Upper lobe of right lung (tissue), 1 donor: Measurements from ENCODE around the gene RERE. TPM values are rescaled to one million over a fixed set of nuclear protein-coding genes. Genes with fewer than 3 reads are reported as not detected.

Source experiments
- ATAC-seq: fragments of 200-7000 bp; cut with Tn5 transposase; one replicate; pipeline ENCODE4 v1.9.1; 2020; ENCODE audit warnings: mild to moderate bottlenecking, moderate library complexity
- DNase-seq: peaks from one replicate; pipeline ENCODE4 v3.0.0-alpha.2; 2020
- H3K27ac ChIP-seq: fragments of 200-600 bp; one replicate; pipeline ENCODE4 v1.8.0; 2022
- H3K27me3 ChIP-seq: fragments of 200-600 bp; one replicate; pipeline ENCODE4 v1.8.0; 2022; ENCODE audit warnings: mild to moderate bottlenecking
- H3K36me3 ChIP-seq: fragments of 200-600 bp; one replicate; pipeline ENCODE4 v1.8.0; 2022
- H3K4me1 ChIP-seq: fragments of 200-600 bp; one replicate; pipeline ENCODE4 v1.8.0; 2022
- H3K4me3 ChIP-seq: fragments of 200-600 bp; one replicate; pipeline ENCODE4 v1.8.0; 2022; ENCODE audit warnings: mild to moderate bottlenecking
- H3K9me3 ChIP-seq: fragments of 200-600 bp; one replicate; pipeline ENCODE4 v1.8.0; 2022
- CTCF ChIP-seq: fragments of 200-600 bp; IDR thresholded peaks from one replicate; pipeline ENCODE4 v1.8.0; 2022; ENCODE audit warnings: antibody characterized with exemption
- intact Hi-C: fragments of 100-400 bp; cut with DNase I; formaldehyde crosslinking; loops from one replicate; pipeline ENCODE4 v1.11.0; 2022
- total RNA-seq: library from RNA; stranded (reverse); fragmentation: NEBNext Ultra II Directional; extraction: Animal tissue kit (Norgen Biotek cat#: 25700); gene quantifications from one replicate; pipeline ENCODE4 v1.2.1, GENCODE V29; 2021
- donor health status: DM: no; HTN: yes; CAD: no; lungs with severe emphysema.

RERE gene
- total RNA-seq, 1 donor from 2014 or later, result 99.6 TPM

GRCh38 chr1:8352886-8353785, 464.3 kb downstream of the RERE start:
- intact Hi-C loops, result loop anchor here (10.0 kb wide), 1 partner anchor 52 kb away; no protein-coding TSS in a partner anchor
- Histone ChIP-seq H3K9me3 (no peaks in the 10 kb centered on the region), H3K4me3 (no peak overlapping the region), H3K27me3 (no peaks in the 10 kb centered on the region), H3K36me3 (peaks cover 50% of the 10 kb centered on the region), H3K4me1 (peaks cover 9% of the 10 kb centered on the region), H3K27ac (peak overlapping the region; percentile 65)
- ATAC-seq, result no peak
- DNase-seq, result peak; percentile 44
- no peak for TF ChIP-seq CTCF

GRCh38 chr1:8352471-8352845, 465.0 kb downstream of the RERE start:
- no peak for DNase-seq
- H3K27me3 ChIP-seq, result no peaks in the 10 kb centered on the region
- TF ChIP-seq CTCF, result no peak
- ATAC-seq, result no peak
- no peaks in the 10 kb centered on the region for H3K9me3 ChIP-seq
- H3K36me3 ChIP-seq, result peaks cover 43% of the 10 kb centered on the region
- H3K4me1 ChIP-seq, result peaks cover 9% of the 10 kb centered on the region
- peak overlapping the region; percentile 65 for H3K27ac ChIP-seq
- intact Hi-C loops, result loop anchor here (10.0 kb wide), 1 partner anchor 52 kb away; no protein-coding TSS in a partner anchor
- no peak overlapping the region for H3K4me3 ChIP-seq

GRCh38 chr1:8351693-8352470, 465.6 kb downstream of the RERE start:
- ATAC-seq (peak; percentile 34), DNase-seq (no peak)
- Histone ChIP-seq H3K4me3 (no peak overlapping the region), H3K27ac (no peak overlapping the region), H3K4me1 (peaks cover 9% of the 10 kb centered on the region), H3K36me3 (peaks cover 37% of the 10 kb centered on the region), H3K9me3 (no peaks in the 10 kb centered on the region), H3K27me3 (no peaks in the 10 kb centered on the region)
- TF ChIP-seq CTCF, result peak; percentile 53
- intact Hi-C loops, result loop anchor here (10.0 kb wide), 1 partner anchor 53 kb away; no protein-coding TSS in a partner anchor

GRCh38 chr1:8350914-8351684, 466.3 kb downstream of the RERE start:
- ATAC-seq (no peak), DNase-seq (no peak)
- Histone ChIP-seq H3K27me3 (no peaks in the 10 kb centered on the region), H3K9me3 (no peaks in the 10 kb centered on the region), H3K36me3 (peaks cover 29% of the 10 kb centered on the region), H3K27ac (no peak overlapping the region), H3K4me3 (no peak overlapping the region), H3K4me1 (peaks cover 9% of the 10 kb centered on the region)
- no peak for TF ChIP-seq CTCF
- intact Hi-C loops, result loop anchor here (10.0 kb wide), 1 partner anchor 54 kb away; no protein-coding TSS in a partner anchor

GRCh38 chr1:8349961-8350360, 467.5 kb downstream of the RERE start:
- Histone ChIP-seq H3K4me3 (no peak overlapping the region), H3K36me3 (peaks cover 18% of the 10 kb centered on the region), H3K9me3 (no peaks in the 10 kb centered on the region), H3K27me3 (no peaks in the 10 kb centered on the region), H3K4me1 (peaks cover 9% of the 10 kb centered on the region), H3K27ac (no peak overlapping the region)
- DNase-seq (no peak), ATAC-seq (no peak)
- no peak for TF ChIP-seq CTCF
- intact Hi-C loops, result loop anchor here (5.0 to 10.0 kb wide), 2 partner anchors 55 to 368 kb away; no protein-coding TSS in a partner anchor
